A673 (cell line): ENCODE data around the gene ZBTB8A.
"Not testable (repeated sequence)": the region's sequence is repeated elsewhere in the genome, so short reads cannot be mapped to it uniquely, and the experiment has no call there.

Experiments used
- EZH2 ChIP-seq: fragments of 200-600 bp; sonication (generic); IDR thresholded peaks from 2 replicates; pipeline ENCODE4 v1.6.1; 2017; ENCODE audit warnings: borderline replicate concordance, low read depth, mild to moderate bottlenecking, mixed read lengths, antibody characterized with exemption, low read length; ENCODE audit not compliant: poor library complexity, severe bottlenecking
- TF ChIP-seq, protein P1 (sequence below): fragments of 300-800, 200-600 bp; sonication (generic); conservative IDR thresholded peaks from 2 replicates; pipeline ENCODE4 v1.5.1; 2017; ENCODE audit warnings: low read depth, mild to moderate bottlenecking, antibody characterized with exemption, low read length, moderate library complexity, mixed read lengths

DNA sequence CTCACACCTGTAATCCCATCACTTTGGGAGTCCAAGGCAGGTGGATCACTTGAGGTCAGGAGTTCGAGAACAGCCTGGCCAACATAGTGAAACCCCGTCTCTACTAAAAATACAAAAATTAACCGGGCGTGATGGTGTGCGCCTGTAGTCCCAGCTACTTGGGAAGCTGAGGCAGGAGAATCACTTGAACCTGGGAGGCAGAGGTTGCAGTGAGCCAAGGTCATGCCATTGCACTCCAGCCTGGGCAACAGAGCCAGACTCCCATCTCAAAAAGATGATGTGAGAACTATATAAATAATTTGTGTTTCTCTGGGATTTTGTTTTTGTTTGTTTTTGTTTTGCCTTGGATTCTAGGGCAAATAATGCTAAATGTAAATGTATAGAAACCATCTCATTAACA, 17.8 kb downstream of the ZBTB8A start:
- TF ChIP-seq, protein P1, sequence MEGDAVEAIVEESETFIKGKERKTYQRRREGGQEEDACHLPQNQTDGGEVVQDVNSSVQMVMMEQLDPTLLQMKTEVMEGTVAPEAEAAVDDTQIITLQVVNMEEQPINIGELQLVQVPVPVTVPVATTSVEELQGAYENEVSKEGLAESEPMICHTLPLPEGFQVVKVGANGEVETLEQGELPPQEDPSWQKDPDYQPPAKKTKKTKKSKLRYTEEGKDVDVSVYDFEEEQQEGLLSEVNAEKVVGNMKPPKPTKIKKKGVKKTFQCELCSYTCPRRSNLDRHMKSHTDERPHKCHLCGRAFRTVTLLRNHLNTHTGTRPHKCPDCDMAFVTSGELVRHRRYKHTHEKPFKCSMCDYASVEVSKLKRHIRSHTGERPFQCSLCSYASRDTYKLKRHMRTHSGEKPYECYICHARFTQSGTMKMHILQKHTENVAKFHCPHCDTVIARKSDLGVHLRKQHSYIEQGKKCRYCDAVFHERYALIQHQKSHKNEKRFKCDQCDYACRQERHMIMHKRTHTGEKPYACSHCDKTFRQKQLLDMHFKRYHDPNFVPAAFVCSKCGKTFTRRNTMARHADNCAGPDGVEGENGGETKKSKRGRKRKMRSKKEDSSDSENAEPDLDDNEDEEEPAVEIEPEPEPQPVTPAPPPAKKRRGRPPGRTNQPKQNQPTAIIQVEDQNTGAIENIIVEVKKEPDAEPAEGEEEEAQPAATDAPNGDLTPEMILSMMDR, result not testable (repeated sequence)
- not testable (repeated sequence) for TF ChIP-seq EZH2
